H9 (cell line): Measurements from ENCODE around the gene CCNB2. TPM values are rescaled to one million over a fixed set of nuclear protein-coding genes. Genes with fewer than 3 reads are reported as not detected.

Source experiments
- DNase-seq: peaks from one replicate; pipeline ENCODE4 v3.0.0-alpha.2; 2017
- H2AFZ ChIP-seq: one replicate; pipeline ENCODE4 v1.6.1; 2013; ENCODE audit warnings: mild to moderate bottlenecking, low read length, control low read depth, moderate library complexity
- H2AK5ac ChIP-seq: 2 replicates; pipeline ENCODE4 v1.6.1; 2013; ENCODE audit warnings: low read length, control low read depth, mixed read lengths; ENCODE audit not compliant: insufficient read length
- H2BK120ac ChIP-seq: one replicate; pipeline ENCODE4 v1.6.1; 2013; ENCODE audit warnings: low read depth, mild to moderate bottlenecking, low read length, control low read depth, inconsistent platforms; ENCODE audit not compliant: poor library complexity, severe bottlenecking
- H2BK12ac ChIP-seq: 2 replicates; pipeline ENCODE4 v1.6.1; 2013; ENCODE audit warnings: low read length, control low read depth, mixed read lengths, low read depth; ENCODE audit not compliant: insufficient read length
- H2BK15ac ChIP-seq: 2 replicates; pipeline ENCODE4 v1.6.1; 2013; ENCODE audit warnings: low read depth, low read length, control low read depth
- H2BK20ac ChIP-seq: one replicate; pipeline ENCODE4 v1.6.1; 2013; ENCODE audit warnings: low read depth, mild to moderate bottlenecking, low read length, control low read depth, inconsistent platforms; ENCODE audit not compliant: poor library complexity, severe bottlenecking
- H2BK5ac ChIP-seq: 2 replicates; pipeline ENCODE4 v1.6.1; 2013; ENCODE audit warnings: low read length, control low read depth, mixed read lengths; ENCODE audit not compliant: insufficient read length
- H3K14ac ChIP-seq: 2 replicates; pipeline ENCODE4 v1.6.1; 2013; ENCODE audit warnings: low read length, control low read depth; ENCODE audit not compliant: insufficient read depth
- H3K18ac ChIP-seq: 2 replicates; pipeline ENCODE4 v1.6.1; 2013; ENCODE audit warnings: low read depth, mild to moderate bottlenecking, mixed read lengths, low read length, control low read depth; ENCODE audit not compliant: insufficient read length
- H3K23ac ChIP-seq: 2 replicates; pipeline ENCODE4 v1.6.1; 2013; ENCODE audit warnings: low read length, control low read depth, mixed read lengths, low read depth; ENCODE audit not compliant: insufficient read length
- H3K23me2 ChIP-seq: 2 replicates; pipeline ENCODE4 v1.6.1; 2013; ENCODE audit warnings: low read depth, mild to moderate bottlenecking, mixed read lengths, low read length, control low read depth; ENCODE audit not compliant: insufficient read length, poor library complexity, severe bottlenecking
- H3K27ac ChIP-seq: 2 replicates; pipeline ENCODE4 v1.5.1; 2013; ENCODE audit warnings: low read length, control low read depth, mixed read lengths, low read depth; ENCODE audit not compliant: insufficient read length
- H3K27me3 ChIP-seq: 2 replicates; pipeline ENCODE4 v1.6.1; 2013; ENCODE audit warnings: low read length, control low read depth, inconsistent platforms; ENCODE audit not compliant: insufficient read depth
- H3K4ac ChIP-seq: 2 replicates; pipeline ENCODE4 v1.6.1; 2013; ENCODE audit warnings: low read depth, mild to moderate bottlenecking, control low read depth, inconsistent platforms, low read length, moderate library complexity
- H3K4me1 ChIP-seq: 2 replicates; pipeline ENCODE4 v1.6.1; 2013; ENCODE audit warnings: low read length, control low read depth, inconsistent platforms; ENCODE audit not compliant: insufficient read depth
- H3K4me2 ChIP-seq: 2 replicates; pipeline ENCODE4 v1.6.1; 2013; ENCODE audit warnings: low read length, control low read depth, mixed read lengths; ENCODE audit not compliant: insufficient read length, insufficient read depth
- H3K56ac ChIP-seq: 2 replicates; pipeline ENCODE4 v1.6.1; 2013; ENCODE audit warnings: low read depth, mild to moderate bottlenecking, mixed read lengths, low read length, control low read depth; ENCODE audit not compliant: insufficient read length
- H3K79me1 ChIP-seq: 2 replicates; pipeline ENCODE4 v1.6.1; 2013; ENCODE audit warnings: low read depth, mild to moderate bottlenecking, moderate library complexity, low read length, control low read depth, inconsistent platforms; ENCODE audit not compliant: insufficient read depth, poor library complexity, severe bottlenecking
- H3K79me2 ChIP-seq: 2 replicates; pipeline ENCODE4 v1.6.1; 2013; ENCODE audit warnings: low read length, control low read depth, inconsistent platforms; ENCODE audit not compliant: insufficient read depth
- H3K9ac ChIP-seq: 2 replicates; pipeline ENCODE4 v1.6.1; 2013; ENCODE audit warnings: low read length, control low read depth, mixed read lengths; ENCODE audit not compliant: insufficient read length; ENCODE audit errors: extremely low read depth
- H3K9me3 ChIP-seq: one replicate; pipeline ENCODE4 v1.6.1; 2013; ENCODE audit warnings: low read depth, low read length, inconsistent platforms; ENCODE audit not compliant: control insufficient read depth
- H3T11ph ChIP-seq: one replicate; pipeline ENCODE4 v1.6.1; 2013; ENCODE audit warnings: mild to moderate bottlenecking, low read length, control low read depth, inconsistent platforms
- H4K20me1 ChIP-seq: one replicate; pipeline ENCODE4 v1.6.1; 2013; ENCODE audit not compliant: control insufficient read depth, insufficient read length, insufficient read depth
- H4K5ac ChIP-seq: 2 replicates; pipeline ENCODE4 v1.6.1; 2013; ENCODE audit warnings: low read depth, mild to moderate bottlenecking, mixed read lengths, low read length, control low read depth; ENCODE audit not compliant: insufficient read length
- H4K8ac ChIP-seq: replicated peaks from 2 replicates; pipeline ENCODE4 v1.6.1; 2013; ENCODE audit warnings: low read length, control low read depth, mixed read lengths, low read depth; ENCODE audit not compliant: insufficient read length
- H4K91ac ChIP-seq: 2 replicates; pipeline ENCODE4 v1.6.1; 2013; ENCODE audit warnings: low read depth, mild to moderate bottlenecking, moderate library complexity, mixed read lengths, low read length, control low read depth; ENCODE audit not compliant: insufficient read length
- H3K27ac Mint-ChIP-seq, 3 experiments: 2 replicates in 2 of 3; 3 replicates in 1 of 3; pipeline ENCODE4 v1.8.0; 2020 to 2021; ENCODE audit warnings: mixed read lengths in 3 of 3, mild to moderate bottlenecking in 1 of 3, moderate library complexity in 1 of 3
- H3K27me3 Mint-ChIP-seq: 2 replicates; pipeline ENCODE4 v1.8.0; 2021; ENCODE audit warnings: low read depth, mild to moderate bottlenecking, moderate library complexity, mixed read lengths
- H3K36me3 Mint-ChIP-seq, 3 experiments: 2 replicates in 2 of 3; 3 replicates in 1 of 3; pipeline ENCODE4 v1.8.0; 2020 to 2021; ENCODE audit warnings: low read depth in 3 of 3, mixed read lengths in 3 of 3; ENCODE audit not compliant: insufficient read depth in 1 of 3
- H3K4me1 Mint-ChIP-seq, 2 experiments: 2 replicates each; pipeline ENCODE4 v1.8.0; 2020; ENCODE audit warnings: mixed read lengths in 2 of 2
- H3K4me3 Mint-ChIP-seq, 2 experiments: 2 replicates in 1 of 2; 3 replicates in 1 of 2; pipeline ENCODE4 v1.8.0; 2020 to 2021; ENCODE audit warnings: mild to moderate bottlenecking in 2 of 2, mixed read lengths in 2 of 2, moderate library complexity in 1 of 2
- H3K9me3 Mint-ChIP-seq, 2 experiments: 2 replicates in 1 of 2; 3 replicates in 1 of 2; pipeline ENCODE4 v1.8.0; 2020; ENCODE audit warnings: mild to moderate bottlenecking in 2 of 2, mixed read lengths in 2 of 2, moderate library complexity in 1 of 2
- WGBS: extraction: QIAGEN DNeasy Blood & Tissue Kit; methylation state at CpG from one replicate; pipeline ENCODE4 v1.1.7; 2013; ENCODE audit warnings: missing lambda C conversion rate, low lambda C conversion rate, mixed read lengths; ENCODE audit not compliant: insufficient read length; ENCODE audit errors: extremely low coverage; 5-methylcytosine and 5-hydroxymethylcytosine counted together
- microRNA-seq: library from miRNA; unstranded; fragments of <30 nt; microRNA quantifications from one replicate; pipeline ENCODE4, GENCODE V29; 2020; ENCODE audit warnings: borderline microRNAs expressed
- total RNA-seq: library from RNA; stranded (reverse); gene quantifications from 2 replicates; pipeline ENCODE4 v1.2.1, GENCODE V29; 2021
- TF ChIP-seq, protein P1 (sequence below): fragments of 200-600 bp; sonication (generic); conservative IDR thresholded peaks from 3 replicates; pipeline ENCODE4 v1.8.0; 2021; ENCODE audit warnings: antibody characterized with exemption, mild to moderate bottlenecking

CCNB2 gene
- total RNA-seq, 1 experiment from 2014 or later = 122 TPM

DNA sequence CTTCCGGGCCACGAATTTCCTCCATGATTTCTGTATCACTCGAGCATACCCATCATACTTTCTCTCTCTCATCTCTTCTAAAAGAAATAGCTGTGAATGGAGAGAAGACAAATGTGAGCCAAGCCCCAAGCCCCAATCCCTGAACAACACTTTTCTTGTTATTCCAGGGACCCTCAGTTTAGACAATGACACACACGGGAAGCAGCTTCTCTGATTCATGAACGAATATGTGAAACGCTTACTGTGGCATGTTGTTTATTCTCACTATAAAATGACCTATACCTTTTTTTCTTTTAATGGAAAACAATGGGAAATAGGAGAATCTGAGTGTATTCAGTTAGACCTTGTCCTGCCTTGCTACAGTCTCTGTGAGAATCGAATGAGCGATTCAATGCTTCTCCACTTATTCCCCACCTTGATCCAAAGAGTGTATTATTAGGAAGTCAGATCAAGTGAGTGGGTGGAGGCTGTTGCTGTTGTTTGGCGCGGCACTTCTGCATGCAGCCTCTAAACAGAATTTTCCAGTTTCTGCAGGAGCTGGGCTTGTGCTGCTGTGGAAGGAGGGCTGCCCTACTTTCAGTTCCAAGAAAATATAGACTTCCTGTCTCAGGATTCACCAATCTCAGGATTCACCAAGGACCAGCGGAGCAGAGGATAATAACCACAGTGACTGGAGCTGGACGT, 69.3 kb downstream of the CCNB2 start:
- TF ChIP-seq, protein P1, sequence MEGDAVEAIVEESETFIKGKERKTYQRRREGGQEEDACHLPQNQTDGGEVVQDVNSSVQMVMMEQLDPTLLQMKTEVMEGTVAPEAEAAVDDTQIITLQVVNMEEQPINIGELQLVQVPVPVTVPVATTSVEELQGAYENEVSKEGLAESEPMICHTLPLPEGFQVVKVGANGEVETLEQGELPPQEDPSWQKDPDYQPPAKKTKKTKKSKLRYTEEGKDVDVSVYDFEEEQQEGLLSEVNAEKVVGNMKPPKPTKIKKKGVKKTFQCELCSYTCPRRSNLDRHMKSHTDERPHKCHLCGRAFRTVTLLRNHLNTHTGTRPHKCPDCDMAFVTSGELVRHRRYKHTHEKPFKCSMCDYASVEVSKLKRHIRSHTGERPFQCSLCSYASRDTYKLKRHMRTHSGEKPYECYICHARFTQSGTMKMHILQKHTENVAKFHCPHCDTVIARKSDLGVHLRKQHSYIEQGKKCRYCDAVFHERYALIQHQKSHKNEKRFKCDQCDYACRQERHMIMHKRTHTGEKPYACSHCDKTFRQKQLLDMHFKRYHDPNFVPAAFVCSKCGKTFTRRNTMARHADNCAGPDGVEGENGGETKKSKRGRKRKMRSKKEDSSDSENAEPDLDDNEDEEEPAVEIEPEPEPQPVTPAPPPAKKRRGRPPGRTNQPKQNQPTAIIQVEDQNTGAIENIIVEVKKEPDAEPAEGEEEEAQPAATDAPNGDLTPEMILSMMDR = no peak
- Histone ChIP-seq H3K23ac (no peak overlapping the region), H3K18ac (no peak overlapping the region), H2BK12ac (no peak overlapping the region), H3K9ac (no peak overlapping the region), H3K56ac (no peak overlapping the region), H3T11ph (no peak overlapping the region), H3K27ac (no peak overlapping the region), H3K27me3 (no peaks in the 10 kb centered on the region), H2AK5ac (no peak overlapping the region), H3K79me2 (no peaks in the 10 kb centered on the region), H4K91ac (no peak overlapping the region), H4K5ac (no peak overlapping the region), H2BK120ac (no peak overlapping the region), H2BK5ac (no peak overlapping the region), H3K4ac (no peak overlapping the region), H3K14ac (no peak overlapping the region), H2AFZ (no peak overlapping the region), H3K4me1 (0 out of 2 replicates have a peak, but pooled peaks cover 2% of the 10 kb centered on the region), H3K4me2 (no peak overlapping the region), H3K23me2 (no peaks in the 10 kb centered on the region), H2BK15ac (no peak overlapping the region), H3K79me1 (no peaks in the 10 kb centered on the region), H4K8ac (no peak overlapping the region), H4K20me1 (no peaks in the 10 kb centered on the region), H2BK20ac (no peak overlapping the region), H3K9me3 (no peaks in the 10 kb centered on the region)
- H3K4me1 Mint-ChIP-seq = peaks cover 9% of the 10 kb centered on the region in 2 experiments; a peak in 3 of 4 replicates
- no CpG with 5 or more reads among the region's 12 CpGs for WGBS
- H3K36me3 Mint-ChIP-seq = peaks cover 10 to 81% (median 45%) of the 10 kb centered on the region in 3 experiments; a peak in 6 of 7 replicates
- no peak overlapping the region for H3K27ac Mint-ChIP-seq
- no peak for DNase-seq
- H3K4me3 Mint-ChIP-seq = no peak overlapping the region
- H3K27me3 Mint-ChIP-seq = no peaks in the 10 kb centered on the region
- H3K9me3 Mint-ChIP-seq = no peaks in the 10 kb centered on the region

Small RNA genes lying within 50 kb of the gene (microRNA-seq; reads per million reads assigned to microRNA genes)
- gene MIR2116 = 0.81 reads per million

Other genes with a start within 250 kb of the CCNB2 start
- 129 and 132 TPM in 2 replicates for gene SLTM, start 171.5 kb upstream of the CCNB2 start, total RNA-seq
- 28.0 and 28.4 TPM in 2 replicates for gene RNF111, start 117.5 kb upstream of the CCNB2 start, total RNA-seq
- gene LDHAL6B, start 101.7 kb downstream of the CCNB2 start, total RNA-seq = not detected in 2 replicates